GM23338 (cell line): ENCODE measurements around the gene LTBP4. TPM values are rescaled to one million over a fixed set of nuclear protein-coding genes. Genes with fewer than 3 reads are reported as not detected.

ENCODE experiments used
- ATAC-seq: fragments of 200-7000 bp; cut with Tn5 transposase; 3 replicates; pipeline ENCODE4 v1.9.1; 2020
- DNase-seq: peaks from one replicate; pipeline ENCODE4 v3.0.0-alpha.2; 2015; ENCODE audit warnings: low spot score
- H2AFZ ChIP-seq: fragments of 200-600 bp; sonication (generic); 2 replicates; pipeline ENCODE4 v1.8.0; 2016; ENCODE audit warnings: antibody characterized with exemption, mild to moderate bottlenecking, moderate library complexity
- H3F3A ChIP-seq: fragments of 200-600 bp; sonication (generic); replicated peaks from 2 replicates; pipeline ENCODE4 v1.8.0; 2017; ENCODE audit warnings: antibody characterized with exemption, mixed run types, low read depth
- H3K27ac ChIP-seq: fragments of 200-600 bp; sonication (generic); 2 replicates; pipeline ENCODE4 v1.6.1; 2016; ENCODE audit warnings: low read depth
- H3K27me3 ChIP-seq: fragments of 200-600 bp; sonication (generic); 2 replicates; pipeline ENCODE4 v1.8.0; 2016; ENCODE audit warnings: mild to moderate bottlenecking, mixed run types, moderate library complexity; ENCODE audit not compliant: insufficient read depth
- H3K36me3 ChIP-seq: fragments of 200-600 bp; sonication (generic); 2 replicates; pipeline ENCODE4 v1.8.0; 2016; ENCODE audit warnings: mild to moderate bottlenecking; ENCODE audit not compliant: insufficient read depth
- H3K4me1 ChIP-seq: fragments of 200-600 bp; sonication (generic); 2 replicates; pipeline ENCODE4 v1.8.0; 2016; ENCODE audit warnings: mild to moderate bottlenecking, moderate library complexity; ENCODE audit not compliant: insufficient read depth
- H3K4me2 ChIP-seq: fragments of 200-600 bp; sonication (generic); 2 replicates; pipeline ENCODE4 v1.7.1; 2017; ENCODE audit warnings: mixed run types
- H3K4me3 ChIP-seq: fragments of 200-600 bp; sonication (generic); 2 replicates; pipeline ENCODE4 v1.6.1; 2016; ENCODE audit warnings: mixed run types
- H3K79me2 ChIP-seq: fragments of 200-600 bp; sonication (generic); replicated peaks from 2 replicates; pipeline ENCODE4 v1.8.0; 2017; ENCODE audit warnings: mild to moderate bottlenecking; ENCODE audit not compliant: insufficient read depth
- H3K9me2 ChIP-seq: fragments of 200-600 bp; sonication (generic); 2 replicates; pipeline ENCODE4 v1.8.0; 2017; ENCODE audit not compliant: insufficient read depth
- H4K20me1 ChIP-seq: fragments of 200-600 bp; sonication (generic); replicated peaks from 2 replicates; pipeline ENCODE4 v1.8.0; 2017; ENCODE audit warnings: mild to moderate bottlenecking; ENCODE audit not compliant: insufficient read depth
- H3K27ac Mint-ChIP-seq: 2 replicates; pipeline ENCODE4 v1.8.0; 2020; ENCODE audit warnings: inconsistent platforms, mild to moderate bottlenecking, moderate library complexity, mixed read lengths
- H3K27me3 Mint-ChIP-seq: 3 replicates; pipeline ENCODE4 v1.8.0; 2022; ENCODE audit warnings: low read depth, mild to moderate bottlenecking, moderate library complexity, mixed read lengths, inconsistent platforms; ENCODE audit not compliant: insufficient read depth, poor library complexity
- H3K36me3 Mint-ChIP-seq: 3 replicates; pipeline ENCODE4 v1.8.0; 2021; ENCODE audit warnings: low read depth, mild to moderate bottlenecking, inconsistent platforms, moderate library complexity, mixed read lengths
- H3K4me1 Mint-ChIP-seq: 3 replicates; pipeline ENCODE4 v1.8.0; 2020; ENCODE audit warnings: mild to moderate bottlenecking, inconsistent platforms, mixed read lengths
- H3K4me3 Mint-ChIP-seq: 3 replicates; pipeline ENCODE4 v1.8.0; 2021; ENCODE audit warnings: moderate library complexity, mild to moderate bottlenecking, inconsistent platforms, mixed read lengths
- H3K9me3 Mint-ChIP-seq: 3 replicates; pipeline ENCODE4 v1.8.0; 2020; ENCODE audit warnings: moderate library complexity, mild to moderate bottlenecking, inconsistent platforms, mixed read lengths
- CTCF ChIP-seq, 2 experiments: fragments of 200-600 bp in 1 of 2; sonication (generic) in 1 of 2; conservative IDR thresholded peaks; 2 replicates each; pipeline versions ENCODE4 v1.5.1 to v1.6.1; 2016 to 2017; ENCODE audit warnings: antibody characterized with exemption in 2 of 2, low read depth in 2 of 2, mild to moderate bottlenecking in 2 of 2, moderate library complexity in 1 of 2
- EZH2 ChIP-seq: fragments of 200-600 bp; sonication (generic); IDR thresholded peaks from one replicate; pipeline ENCODE4 v1.8.0; 2017; ENCODE audit warnings: antibody characterized with exemption, mild to moderate bottlenecking, low read depth; ENCODE audit not compliant: unreplicated experiment
- JUNB ChIP-seq: IDR thresholded peaks from one replicate; pipeline ENCODE4 v1.6.1; 2016; ENCODE audit warnings: antibody characterized with exemption; ENCODE audit not compliant: unreplicated experiment
- NANOG ChIP-seq: IDR thresholded peaks from 2 replicates; pipeline ENCODE4 v1.6.1; 2016; ENCODE audit warnings: antibody characterized with exemption, borderline replicate concordance
- STAT1 ChIP-seq: IDR thresholded peaks from one replicate; pipeline ENCODE4 v1.6.1; 2016; ENCODE audit warnings: antibody characterized with exemption; ENCODE audit not compliant: unreplicated experiment
- ZNF114 ChIP-seq: fragments of 250-450 bp; sonication (Bioruptor Pico); IDR thresholded peaks from 2 replicates; pipeline ENCODE4 v1.5.0; 2020; ENCODE audit warnings: mild to moderate bottlenecking, moderate library complexity
- polyA plus RNA-seq: library from polyadenylated mRNA; unstranded; fragments of >200 nt; fragmentation: Nextera tagmentation; extraction: Ambion mirVana; gene quantifications from 2 replicates; pipeline ENCODE4 v1.2.1, GENCODE V29; 2016
- total RNA-seq: library from RNA; depleted of rRNA; stranded (reverse); fragments of >200 nt; shearing (Covaris generic); gene quantifications from 2 replicates; pipeline ENCODE4 v1.2.3, GENCODE V29; 2014
- TF ChIP-seq, protein P1 (sequence below): IDR thresholded peaks from one replicate; pipeline ENCODE4 v1.6.1; 2018; ENCODE audit warnings: antibody characterized with exemption; ENCODE audit not compliant: unreplicated experiment
- TF ChIP-seq, protein P2 (sequence below): fragments of 250-450 bp; sonication (Bioruptor Pico); IDR thresholded peaks from 2 replicates; pipeline ENCODE4 v1.5.0; 2020; ENCODE audit warnings: mild to moderate bottlenecking, moderate library complexity

Gene LTBP4
- total and polyA plus RNA-seq, 2 experiments from 2014 or later: 50.3 to 65.0 TPM

- TF ChIP-seq ZNF114 (CRISPR knock-in tag) (no peak), JUNB (no peak), NANOG (no peak), CTCF (conservative IDR thresholded peaks at IDR 0.05; ENCODE audit: low read depth in 2 of 2) (no peak), EZH2 (no peak), STAT1 (no peak)
- TF ChIP-seq, protein P1, sequence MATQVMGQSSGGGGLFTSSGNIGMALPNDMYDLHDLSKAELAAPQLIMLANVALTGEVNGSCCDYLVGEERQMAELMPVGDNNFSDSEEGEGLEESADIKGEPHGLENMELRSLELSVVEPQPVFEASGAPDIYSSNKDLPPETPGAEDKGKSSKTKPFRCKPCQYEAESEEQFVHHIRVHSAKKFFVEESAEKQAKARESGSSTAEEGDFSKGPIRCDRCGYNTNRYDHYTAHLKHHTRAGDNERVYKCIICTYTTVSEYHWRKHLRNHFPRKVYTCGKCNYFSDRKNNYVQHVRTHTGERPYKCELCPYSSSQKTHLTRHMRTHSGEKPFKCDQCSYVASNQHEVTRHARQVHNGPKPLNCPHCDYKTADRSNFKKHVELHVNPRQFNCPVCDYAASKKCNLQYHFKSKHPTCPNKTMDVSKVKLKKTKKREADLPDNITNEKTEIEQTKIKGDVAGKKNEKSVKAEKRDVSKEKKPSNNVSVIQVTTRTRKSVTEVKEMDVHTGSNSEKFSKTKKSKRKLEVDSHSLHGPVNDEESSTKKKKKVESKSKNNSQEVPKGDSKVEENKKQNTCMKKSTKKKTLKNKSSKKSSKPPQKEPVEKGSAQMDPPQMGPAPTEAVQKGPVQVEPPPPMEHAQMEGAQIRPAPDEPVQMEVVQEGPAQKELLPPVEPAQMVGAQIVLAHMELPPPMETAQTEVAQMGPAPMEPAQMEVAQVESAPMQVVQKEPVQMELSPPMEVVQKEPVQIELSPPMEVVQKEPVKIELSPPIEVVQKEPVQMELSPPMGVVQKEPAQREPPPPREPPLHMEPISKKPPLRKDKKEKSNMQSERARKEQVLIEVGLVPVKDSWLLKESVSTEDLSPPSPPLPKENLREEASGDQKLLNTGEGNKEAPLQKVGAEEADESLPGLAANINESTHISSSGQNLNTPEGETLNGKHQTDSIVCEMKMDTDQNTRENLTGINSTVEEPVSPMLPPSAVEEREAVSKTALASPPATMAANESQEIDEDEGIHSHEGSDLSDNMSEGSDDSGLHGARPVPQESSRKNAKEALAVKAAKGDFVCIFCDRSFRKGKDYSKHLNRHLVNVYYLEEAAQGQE: no peak
- TF ChIP-seq, protein P2, sequence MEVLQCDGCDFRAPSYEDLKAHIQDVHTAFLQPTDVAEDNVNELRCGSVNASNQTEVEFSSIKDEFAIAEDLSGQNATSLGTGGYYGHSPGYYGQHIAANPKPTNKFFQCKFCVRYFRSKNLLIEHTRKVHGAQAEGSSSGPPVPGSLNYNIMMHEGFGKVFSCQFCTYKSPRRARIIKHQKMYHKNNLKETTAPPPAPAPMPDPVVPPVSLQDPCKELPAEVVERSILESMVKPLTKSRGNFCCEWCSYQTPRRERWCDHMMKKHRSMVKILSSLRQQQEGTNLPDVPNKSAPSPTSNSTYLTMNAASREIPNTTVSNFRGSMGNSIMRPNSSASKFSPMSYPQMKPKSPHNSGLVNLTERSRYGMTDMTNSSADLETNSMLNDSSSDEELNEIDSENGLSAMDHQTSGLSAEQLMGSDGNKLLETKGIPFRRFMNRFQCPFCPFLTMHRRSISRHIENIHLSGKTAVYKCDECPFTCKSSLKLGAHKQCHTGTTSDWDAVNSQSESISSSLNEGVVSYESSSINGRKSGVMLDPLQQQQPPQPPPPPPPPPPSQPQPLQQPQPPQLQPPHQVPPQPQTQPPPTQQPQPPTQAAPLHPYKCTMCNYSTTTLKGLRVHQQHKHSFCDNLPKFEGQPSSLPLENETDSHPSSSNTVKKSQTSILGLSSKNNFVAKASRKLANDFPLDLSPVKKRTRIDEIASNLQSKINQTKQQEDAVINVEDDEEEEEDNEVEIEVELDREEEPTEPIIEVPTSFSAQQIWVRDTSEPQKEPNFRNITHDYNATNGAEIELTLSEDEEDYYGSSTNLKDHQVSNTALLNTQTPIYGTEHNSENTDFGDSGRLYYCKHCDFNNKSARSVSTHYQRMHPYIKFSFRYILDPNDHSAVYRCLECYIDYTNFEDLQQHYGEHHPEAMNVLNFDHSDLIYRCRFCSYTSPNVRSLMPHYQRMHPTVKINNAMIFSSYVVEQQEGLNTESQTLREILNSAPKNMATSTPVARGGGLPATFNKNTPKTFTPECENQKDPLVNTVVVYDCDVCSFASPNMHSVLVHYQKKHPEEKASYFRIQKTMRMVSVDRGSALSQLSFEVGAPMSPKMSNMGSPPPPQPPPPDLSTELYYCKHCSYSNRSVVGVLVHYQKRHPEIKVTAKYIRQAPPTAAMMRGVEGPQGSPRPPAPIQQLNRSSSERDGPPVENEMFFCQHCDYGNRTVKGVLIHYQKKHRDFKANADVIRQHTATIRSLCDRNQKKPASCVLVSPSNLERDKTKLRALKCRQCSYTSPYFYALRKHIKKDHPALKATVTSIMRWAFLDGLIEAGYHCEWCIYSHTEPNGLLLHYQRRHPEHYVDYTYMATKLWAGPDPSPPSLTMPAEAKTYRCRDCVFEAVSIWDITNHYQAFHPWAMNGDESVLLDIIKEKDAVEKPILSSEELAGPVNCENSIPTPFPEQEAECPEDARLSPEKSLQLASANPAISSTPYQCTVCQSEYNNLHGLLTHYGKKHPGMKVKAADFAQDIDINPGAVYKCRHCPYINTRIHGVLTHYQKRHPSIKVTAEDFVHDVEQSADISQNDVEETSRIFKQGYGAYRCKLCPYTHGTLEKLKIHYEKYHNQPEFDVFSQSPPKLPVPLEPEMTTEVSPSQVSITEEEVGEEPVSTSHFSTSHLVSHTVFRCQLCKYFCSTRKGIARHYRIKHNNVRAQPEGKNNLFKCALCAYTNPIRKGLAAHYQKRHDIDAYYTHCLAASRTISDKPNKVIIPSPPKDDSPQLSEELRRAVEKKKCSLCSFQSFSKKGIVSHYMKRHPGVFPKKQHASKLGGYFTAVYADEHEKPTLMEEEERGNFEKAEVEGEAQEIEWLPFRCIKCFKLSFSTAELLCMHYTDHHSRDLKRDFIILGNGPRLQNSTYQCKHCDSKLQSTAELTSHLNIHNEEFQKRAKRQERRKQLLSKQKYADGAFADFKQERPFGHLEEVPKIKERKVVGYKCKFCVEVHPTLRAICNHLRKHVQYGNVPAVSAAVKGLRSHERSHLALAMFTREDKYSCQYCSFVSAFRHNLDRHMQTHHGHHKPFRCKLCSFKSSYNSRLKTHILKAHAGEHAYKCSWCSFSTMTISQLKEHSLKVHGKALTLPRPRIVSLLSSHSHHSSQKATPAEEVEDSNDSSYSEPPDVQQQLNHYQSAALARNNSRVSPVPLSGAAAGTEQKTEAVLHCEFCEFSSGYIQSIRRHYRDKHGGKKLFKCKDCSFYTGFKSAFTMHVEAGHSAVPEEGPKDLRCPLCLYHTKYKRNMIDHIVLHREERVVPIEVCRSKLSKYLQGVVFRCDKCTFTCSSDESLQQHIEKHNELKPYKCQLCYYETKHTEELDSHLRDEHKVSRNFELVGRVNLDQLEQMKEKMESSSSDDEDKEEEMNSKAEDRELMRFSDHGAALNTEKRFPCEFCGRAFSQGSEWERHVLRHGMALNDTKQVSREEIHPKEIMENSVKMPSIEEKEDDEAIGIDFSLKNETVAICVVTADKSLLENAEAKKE (CRISPR knock-in tag): no peak
- peaks cover 10% of the 10 kb centered on the region for H3K27me3 Mint-ChIP-seq
- Histone ChIP-seq H3F3A (0 out of 2 replicates have a peak, but pooled peaks cover 4% of the 10 kb centered on the region), H3K9me2 (no peaks in the 10 kb centered on the region), H3K27me3 (no peaks in the 10 kb centered on the region), H3K36me3 (no peaks in the 10 kb centered on the region), H4K20me1 (peaks cover 2% of the 10 kb centered on the region; the same call in 1 of the 2 replicates), H3K4me1 (peaks cover 10% of the 10 kb centered on the region), H3K4me3 (no peak overlapping the region), H3K4me2 (no peak overlapping the region), H2AFZ (no peak overlapping the region), H3K79me2 (no peaks in the 10 kb centered on the region), H3K27ac (no peak overlapping the region)
- H3K4me1 Mint-ChIP-seq: peaks cover 9% of the 10 kb centered on the region
- ATAC-seq: no peak
- no peak overlapping the region for H3K4me3 Mint-ChIP-seq
- H3K9me3 Mint-ChIP-seq: no peaks in the 10 kb centered on the region; the same call in 2 of the 3 replicates
- no peak for DNase-seq
- peaks cover 13% of the 10 kb centered on the region for H3K36me3 Mint-ChIP-seq
- no peak overlapping the region for H3K27ac Mint-ChIP-seq
Observed at GRCh38 chr19:40589591-40590429, 11.4 kb upstream of the LTBP4 start.
